HG03045 (cell line): Measurements from ENCODE around the gene HOXB6.

Experiments used
- ATAC-seq: cut with Tn5 transposase; IDR thresholded peaks from one replicate; pipeline ENCODE4 v1.9.1; 2021; ENCODE audit warnings: mild to moderate bottlenecking, moderate library complexity; ENCODE audit not compliant: unreplicated experiment

The HOXB6 gene

GRCh38 chr17:48583708-48584222 is 21.0 kb downstream of the HOXB6 start:
- no peak for ATAC-seq

DNA sequence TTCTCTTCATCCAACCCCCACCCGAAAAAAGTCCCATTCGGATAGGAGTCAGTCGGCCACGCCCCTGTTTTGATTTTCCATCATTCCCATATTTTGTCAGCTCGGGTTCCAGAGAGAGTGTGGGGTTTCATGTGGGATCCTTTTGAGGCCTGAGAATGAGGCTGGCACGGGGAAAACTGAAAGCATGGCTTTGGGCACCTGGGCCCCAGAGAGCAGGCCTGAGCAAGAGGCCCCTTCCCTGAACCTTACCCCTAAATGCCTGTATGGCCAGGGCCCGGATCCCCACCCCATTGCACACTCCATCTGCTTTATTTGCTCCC is 22.1 kb downstream of the HOXB6 start:
- ATAC-seq = no peak

DNA sequence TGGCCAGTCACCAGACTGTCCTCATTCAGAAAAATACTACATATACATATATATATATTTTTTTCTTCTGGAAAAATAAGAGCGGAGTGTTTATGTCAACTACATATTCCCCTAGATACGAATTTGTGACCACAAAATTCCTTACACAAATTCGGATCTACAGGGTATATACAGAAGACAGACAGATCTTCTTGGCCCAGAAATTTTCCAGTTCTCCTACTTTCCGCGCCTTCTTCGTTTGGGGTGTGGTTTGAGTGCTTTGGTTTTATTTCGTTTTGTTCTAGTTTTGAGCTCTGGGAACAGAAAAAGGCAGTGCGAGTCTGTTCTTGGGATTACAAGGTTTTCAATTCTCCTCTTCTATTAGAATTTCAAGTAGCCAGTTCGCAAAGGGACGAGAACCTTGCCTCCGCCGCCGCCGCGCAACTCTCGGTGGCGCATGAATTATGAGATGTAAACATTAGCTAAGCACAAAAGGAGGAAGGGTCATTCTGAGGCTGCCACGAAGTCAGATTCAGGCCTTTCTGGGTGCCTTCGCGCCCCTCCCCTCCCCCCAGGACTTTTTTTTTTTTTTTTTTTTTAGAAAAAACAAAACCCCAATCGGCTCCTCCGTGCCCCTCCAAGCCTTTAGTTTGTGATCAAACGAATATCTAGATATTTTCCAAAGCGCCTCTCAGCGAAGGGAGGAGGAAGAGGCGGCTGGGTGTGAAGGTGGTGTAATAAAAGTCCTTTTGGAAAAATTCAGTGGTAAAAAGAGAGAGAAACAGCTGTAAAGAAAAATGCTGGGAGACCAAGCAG is 24.8 kb downstream of the HOXB6 start:
- ATAC-seq = no peak

DNA sequence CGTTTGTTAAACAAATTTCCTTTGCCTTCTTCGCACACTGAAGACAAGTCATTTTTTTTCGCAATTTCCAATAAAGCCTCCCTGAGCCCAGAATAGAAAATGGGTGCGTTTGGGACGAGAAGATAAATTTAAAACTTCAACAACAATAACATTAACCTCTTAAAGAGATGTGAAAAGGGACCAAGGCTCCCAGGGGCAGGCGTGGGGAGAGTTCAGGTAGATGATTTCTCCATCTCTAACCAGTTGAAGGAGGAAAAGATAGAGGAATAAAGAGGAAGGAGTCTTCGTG is 25.4 kb downstream of the HOXB6 start:
- ATAC-seq = no peak

DNA sequence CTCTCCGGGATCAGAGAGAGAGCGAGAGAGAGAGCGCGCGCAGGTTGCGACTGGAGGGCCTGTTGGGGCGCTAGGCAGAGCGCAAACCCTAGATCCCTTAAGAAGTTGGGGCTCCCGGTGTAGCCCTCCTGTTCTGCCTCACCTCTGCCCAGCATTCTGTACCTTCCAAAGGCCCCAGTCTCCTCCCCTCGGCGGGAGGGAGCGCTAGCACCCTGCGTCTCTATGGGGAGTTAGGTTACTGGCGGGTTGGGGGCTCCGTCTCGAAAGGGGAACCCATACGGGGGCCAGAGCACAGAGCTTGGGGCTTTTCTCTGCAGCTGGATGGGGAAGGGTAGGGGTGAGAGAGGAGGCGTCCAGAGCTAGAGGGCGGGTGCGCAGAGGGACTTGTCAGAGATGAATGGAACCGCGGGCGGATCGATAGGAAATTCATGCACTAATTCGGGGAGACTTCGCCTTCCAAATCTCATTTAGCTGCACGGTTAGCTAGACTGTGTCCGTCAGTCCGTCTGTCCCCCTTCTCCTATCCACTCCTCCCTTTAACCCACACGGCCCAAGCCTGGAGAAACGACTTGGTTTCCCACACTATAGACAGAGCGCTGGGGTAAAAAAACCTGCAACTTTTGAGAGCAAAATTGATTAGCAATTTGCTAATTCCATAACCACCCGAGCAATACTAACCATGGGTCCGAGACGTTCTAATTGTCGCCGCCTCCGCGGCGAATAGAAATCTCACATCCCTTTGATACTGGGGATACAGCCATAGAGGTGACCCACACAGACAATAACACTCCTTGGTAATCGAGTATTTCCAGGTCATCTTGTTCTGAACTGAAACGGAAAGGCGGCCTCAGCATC is 25.9 kb downstream of the HOXB6 start:
- no peak for ATAC-seq

GRCh38 chr17:48577946-48578615 is 26.7 kb downstream of the HOXB6 start, which contains the start of gene HOXB4:
HOXB4 (minus strand) TSS chr17:48578350; CDS start chr17:48578319, 31 bp downstream.
- no peak for ATAC-seq

GRCh38 chr17:48577330-48577945 is 27.3 kb downstream of the HOXB6 start:
- no peak for ATAC-seq

GRCh38 chr17:48576479-48577309 is 28.1 kb downstream of the HOXB6 start:
- no peak for ATAC-seq

DNA sequence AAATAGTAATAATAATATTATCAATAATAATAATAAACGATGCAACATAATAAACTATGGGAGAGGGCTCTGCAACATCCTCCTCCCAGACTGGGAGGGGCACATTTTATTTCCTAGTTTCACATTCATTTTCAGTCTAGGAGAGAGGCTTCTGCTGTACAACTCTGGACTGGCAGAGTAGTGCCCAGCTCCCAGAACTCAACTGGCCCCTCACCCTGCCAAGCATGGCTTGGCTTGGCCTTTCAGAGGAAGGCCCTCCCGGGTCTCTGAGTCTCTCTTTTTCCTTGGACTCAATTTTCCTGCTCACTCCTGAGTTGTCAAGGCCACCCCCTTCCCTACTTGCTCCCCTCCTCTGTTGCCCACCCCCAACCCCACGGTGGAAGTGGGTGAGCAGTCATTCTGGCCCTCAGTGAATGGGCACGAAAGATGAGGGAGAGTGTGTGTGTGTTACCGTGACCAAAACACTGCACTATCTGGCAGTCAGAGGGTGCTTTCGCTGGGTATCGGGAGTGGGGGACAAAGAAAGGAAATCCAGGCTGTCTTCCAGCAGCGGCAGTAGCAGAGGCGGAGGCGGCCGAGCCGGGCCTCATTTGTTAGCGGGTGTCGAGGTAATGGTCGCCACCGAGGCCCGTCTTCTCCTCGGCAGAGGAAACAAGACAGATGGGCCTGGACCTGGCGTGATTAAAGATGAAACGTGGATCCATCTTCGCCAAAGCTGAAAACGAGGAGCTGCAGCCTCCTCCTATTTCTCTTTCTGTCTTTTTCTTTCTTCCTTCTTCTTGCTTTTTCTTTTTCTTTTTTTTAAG is 28.9 kb downstream of the HOXB6 start:
- no peak for ATAC-seq

DNA sequence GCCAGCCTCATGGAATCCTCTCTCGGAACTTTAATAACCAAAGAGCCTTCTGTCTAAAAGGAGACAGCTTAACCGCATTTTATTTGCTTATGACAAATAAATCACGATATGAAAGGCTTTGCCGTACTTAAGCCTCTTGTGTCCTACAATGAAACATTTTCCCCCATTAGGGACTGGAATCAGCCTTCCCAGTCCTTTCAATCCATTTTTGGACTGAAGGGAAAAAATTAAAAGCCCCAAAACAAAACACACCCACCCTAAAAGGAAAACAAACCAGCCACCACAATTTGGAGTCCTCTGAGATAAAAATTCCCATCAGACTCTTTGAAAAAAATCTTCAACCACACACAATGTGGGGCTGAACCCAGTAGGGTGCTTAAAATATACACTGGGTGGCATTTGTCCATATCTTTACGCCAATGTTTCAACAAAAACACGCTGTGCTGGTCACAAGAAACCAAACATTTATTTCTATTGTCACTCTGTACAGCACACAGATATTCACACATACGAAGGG is 29.7 kb downstream of the HOXB6 start:
- ATAC-seq = no peak

- ATAC-seq = no peak
These were observed 30.2 kb downstream of the HOXB6 start for GRCh38 chr17:48574505-48575065.

DNA sequence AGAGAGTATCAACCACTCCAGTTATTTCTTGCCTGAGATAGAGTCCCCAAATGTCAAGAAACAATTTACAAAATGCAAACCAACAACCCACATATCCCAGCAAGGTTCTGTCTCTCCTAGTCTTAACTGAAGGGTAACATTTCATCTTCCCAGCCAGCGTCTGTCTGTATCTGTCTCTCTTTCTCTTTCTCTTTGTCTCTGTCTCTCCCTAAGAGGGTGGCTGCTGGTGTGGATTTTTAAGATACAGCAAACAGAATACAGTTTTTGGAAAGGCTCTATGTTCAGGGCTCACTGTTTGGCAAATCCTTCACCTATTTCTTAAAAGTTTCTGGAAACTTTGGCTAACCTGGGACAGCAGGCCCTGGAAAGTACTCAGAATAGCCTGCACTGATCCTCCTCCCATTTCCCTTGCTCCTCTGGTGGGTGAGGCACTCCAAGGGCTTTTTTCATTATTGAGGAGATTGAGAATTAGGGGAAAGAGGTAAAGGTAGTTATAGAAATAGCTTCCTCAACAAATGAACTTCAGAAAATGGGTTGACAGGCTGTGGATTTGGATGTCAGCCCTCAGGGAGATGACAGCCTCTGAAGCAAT is 32.9 kb downstream of the HOXB6 start:
- no peak for ATAC-seq

GRCh38 chr17:48571024-48571818 is 33.6 kb downstream of the HOXB6 start:
- no peak for ATAC-seq

GRCh38 chr17:48570325-48571023 is 34.3 kb downstream of the HOXB6 start:
- ATAC-seq = no peak

- no peak for ATAC-seq
These were observed 35.0 kb downstream of the HOXB6 start for GRCh38 chr17:48569674-48570324.

DNA sequence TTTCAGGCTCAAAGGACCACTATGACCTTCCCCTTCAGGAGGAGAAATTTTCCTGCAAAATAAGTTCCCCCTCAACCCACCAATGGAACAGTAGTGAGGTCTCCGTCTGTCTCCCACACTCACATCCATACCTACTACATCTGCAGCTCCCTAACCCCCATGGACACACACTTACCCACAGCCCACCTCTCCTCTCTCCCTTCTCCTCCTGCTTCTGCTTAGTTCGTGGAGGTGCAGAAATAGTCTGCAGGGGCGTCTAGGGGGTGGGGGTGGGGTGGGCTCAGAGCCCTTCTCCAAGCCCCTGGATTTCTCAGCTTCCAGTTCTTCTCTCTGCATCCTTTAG is 35.6 kb downstream of the HOXB6 start:
- ATAC-seq = no peak
